ENCODE data around the gene BRINP3.

DNA sequence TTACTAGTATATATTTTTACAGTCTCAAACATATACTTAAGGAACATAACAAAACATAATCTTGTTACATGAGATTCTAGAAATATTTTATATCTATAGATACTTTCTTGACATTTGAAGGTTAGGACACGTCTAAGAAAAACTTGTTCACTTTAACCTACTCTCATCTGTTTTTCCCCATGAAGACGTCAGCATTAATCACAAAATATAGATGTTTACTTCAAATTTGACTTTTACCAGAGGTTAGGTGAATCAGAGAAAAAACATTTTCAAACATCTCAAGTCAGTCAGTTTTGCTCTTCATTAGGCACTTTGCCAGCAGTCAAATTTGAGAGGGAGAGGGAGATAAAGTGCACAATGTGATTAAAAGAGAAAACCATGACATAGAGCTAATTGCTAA lies 47.7 kb downstream of the BRINP3 start:
- TF ChIP-seq, protein P1, sequence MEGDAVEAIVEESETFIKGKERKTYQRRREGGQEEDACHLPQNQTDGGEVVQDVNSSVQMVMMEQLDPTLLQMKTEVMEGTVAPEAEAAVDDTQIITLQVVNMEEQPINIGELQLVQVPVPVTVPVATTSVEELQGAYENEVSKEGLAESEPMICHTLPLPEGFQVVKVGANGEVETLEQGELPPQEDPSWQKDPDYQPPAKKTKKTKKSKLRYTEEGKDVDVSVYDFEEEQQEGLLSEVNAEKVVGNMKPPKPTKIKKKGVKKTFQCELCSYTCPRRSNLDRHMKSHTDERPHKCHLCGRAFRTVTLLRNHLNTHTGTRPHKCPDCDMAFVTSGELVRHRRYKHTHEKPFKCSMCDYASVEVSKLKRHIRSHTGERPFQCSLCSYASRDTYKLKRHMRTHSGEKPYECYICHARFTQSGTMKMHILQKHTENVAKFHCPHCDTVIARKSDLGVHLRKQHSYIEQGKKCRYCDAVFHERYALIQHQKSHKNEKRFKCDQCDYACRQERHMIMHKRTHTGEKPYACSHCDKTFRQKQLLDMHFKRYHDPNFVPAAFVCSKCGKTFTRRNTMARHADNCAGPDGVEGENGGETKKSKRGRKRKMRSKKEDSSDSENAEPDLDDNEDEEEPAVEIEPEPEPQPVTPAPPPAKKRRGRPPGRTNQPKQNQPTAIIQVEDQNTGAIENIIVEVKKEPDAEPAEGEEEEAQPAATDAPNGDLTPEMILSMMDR (conservative IDR thresholded peaks at IDR 0.05; ENCODE audit: low read depth, low read length) = no peak
- no peak for TF ChIP-seq EZH2 (IDR thresholded peaks at IDR 0.05; ENCODE audit: borderline replicate concordance, low read depth, low read length, poor library complexity, severe bottlenecking)
